GM04503 (cell line): ENCODE measurements around the gene PDE9A.

Source experiments
- DNase-seq: peaks from one replicate; pipeline ENCODE4 v3.0.0-alpha.2; 2012; ENCODE audit warnings: low read depth

PDE9A gene

GRCh38 chr21:42757422-42757821, 104.0 kb downstream of the PDE9A start:
- no peak for DNase-seq

- DNase-seq: no peak
Observed at GRCh38 chr21:42757826-42758655, 104.6 kb downstream of the PDE9A start.

GRCh38 chr21:42758721-42759593, 105.5 kb downstream of the PDE9A start:
- DNase-seq: no peak

- DNase-seq: no peak
Observed at GRCh38 chr21:42759594-42759927, 106.1 kb downstream of the PDE9A start.

GRCh38 chr21:42760361-42760950, 107.0 kb downstream of the PDE9A start:
- no peak for DNase-seq

GRCh38 chr21:42760951-42761751, 107.7 kb downstream of the PDE9A start:
- no peak for DNase-seq

GRCh38 chr21:42761776-42762335, 108.4 kb downstream of the PDE9A start:
- no peak for DNase-seq

GRCh38 chr21:42763581-42764442, 110.4 kb downstream of the PDE9A start:
- DNase-seq: no peak

- DNase-seq: no peak
Observed at GRCh38 chr21:42764443-42764760, 111.0 kb downstream of the PDE9A start.

- DNase-seq: no peak
Observed at GRCh38 chr21:42764883-42765282, 111.5 kb downstream of the PDE9A start.

GRCh38 chr21:42765656-42766055, 112.2 kb downstream of the PDE9A start:
- DNase-seq: no peak

GRCh38 chr21:42766739-42767560, 113.5 kb downstream of the PDE9A start:
- no peak for DNase-seq

- DNase-seq: no peak
Observed at GRCh38 chr21:42767561-42767835, 114.1 kb downstream of the PDE9A start.

- no peak for DNase-seq
Observed at GRCh38 chr21:42768324-42769121, 115.1 kb downstream of the PDE9A start.

- DNase-seq: no peak
Observed at GRCh38 chr21:42769183-42769819, 115.9 kb downstream of the PDE9A start.

- DNase-seq: no peak
Observed at GRCh38 chr21:42769820-42770716, 116.6 kb downstream of the PDE9A start.

GRCh38 chr21:42770717-42771502, 117.5 kb downstream of the PDE9A start:
- DNase-seq: no peak
